Glutamatergic neuron (in vitro differentiated cells): ENCODE measurements around the gene ZNF618. TPM values are rescaled to one million over a fixed set of nuclear protein-coding genes. Genes with fewer than 3 reads are reported as not detected.
A peak's percentile ranks its signal among the peaks of the same experiment; 100 is the strongest.

Experiments used
- DNase-seq: peaks from one replicate; pipeline ENCODE4 v3.0.0; 2022
- H3K27ac Mint-ChIP-seq: one replicate; pipeline ENCODE4 v1.8.0; 2020; ENCODE audit warnings: mild to moderate bottlenecking, mixed read lengths, inconsistent platforms; ENCODE audit not compliant: unreplicated experiment
- H3K27me3 Mint-ChIP-seq: one replicate; pipeline ENCODE4 v1.8.0; 2020; ENCODE audit warnings: mild to moderate bottlenecking, moderate library complexity, mixed read lengths, inconsistent platforms; ENCODE audit not compliant: unreplicated experiment
- H3K36me3 Mint-ChIP-seq: one replicate; pipeline ENCODE4 v1.8.0; 2020; ENCODE audit warnings: mild to moderate bottlenecking, mixed read lengths, inconsistent platforms; ENCODE audit not compliant: unreplicated experiment
- H3K4me1 Mint-ChIP-seq: one replicate; pipeline ENCODE4 v1.8.0; 2020; ENCODE audit warnings: mild to moderate bottlenecking, low read depth, mixed read lengths, inconsistent platforms; ENCODE audit not compliant: unreplicated experiment
- H3K4me3 Mint-ChIP-seq: one replicate; pipeline ENCODE4 v1.8.0; 2020; ENCODE audit warnings: mild to moderate bottlenecking, mixed read lengths, inconsistent platforms; ENCODE audit not compliant: unreplicated experiment
- H3K9me3 Mint-ChIP-seq: one replicate; pipeline ENCODE4 v1.8.0; 2020; ENCODE audit warnings: mild to moderate bottlenecking, moderate library complexity, mixed read lengths, inconsistent platforms; ENCODE audit not compliant: unreplicated experiment
- total RNA-seq: library from RNA; stranded (reverse); fragmentation: NEBNext Ultra II Directional; extraction: Animal tissue kit (Norgen Biotek cat#: 25700); gene quantifications from one replicate; pipeline ENCODE4 v1.2.1, GENCODE V29; 2021; ENCODE audit not compliant: unreplicated experiment
- TF ChIP-seq, protein P1 (sequence below): fragments of 200-600 bp; sonication (generic); IDR thresholded peaks from one replicate; pipeline ENCODE4 v1.5.0; 2021; ENCODE audit not compliant: partially characterized antibody, unreplicated experiment

ZNF618 gene
- total RNA-seq, 1 donor from 2014 or later, result 114 TPM

DNA sequence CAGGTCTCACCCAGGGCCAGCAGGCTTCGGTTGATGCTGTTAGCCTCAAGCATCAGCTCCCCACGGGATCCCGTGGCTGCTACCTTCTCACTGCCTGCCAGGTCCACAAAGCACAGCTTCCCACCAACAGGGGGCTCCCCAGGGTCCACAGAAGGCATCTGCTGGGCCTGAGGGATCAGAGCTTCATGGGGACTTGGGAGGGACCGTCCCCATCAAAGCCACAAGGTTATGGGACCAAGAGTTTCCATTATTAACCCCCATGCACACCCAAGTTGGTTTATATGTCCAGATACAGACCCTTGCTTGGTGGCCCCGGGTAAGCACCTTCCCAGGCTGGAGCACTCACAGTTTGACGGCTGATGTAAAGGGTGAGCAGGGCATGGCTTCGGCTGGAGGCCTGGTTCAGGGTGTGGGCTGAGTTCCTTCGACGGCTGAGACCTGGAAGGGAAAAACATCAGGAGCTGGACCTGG, 220.0 kb downstream of the ZNF618 start:
- H3K9me3 Mint-ChIP-seq, result peaks cover 6% of the 10 kb centered on the region
- no peak overlapping the region for H3K27ac Mint-ChIP-seq
- TF ChIP-seq, protein P1, sequence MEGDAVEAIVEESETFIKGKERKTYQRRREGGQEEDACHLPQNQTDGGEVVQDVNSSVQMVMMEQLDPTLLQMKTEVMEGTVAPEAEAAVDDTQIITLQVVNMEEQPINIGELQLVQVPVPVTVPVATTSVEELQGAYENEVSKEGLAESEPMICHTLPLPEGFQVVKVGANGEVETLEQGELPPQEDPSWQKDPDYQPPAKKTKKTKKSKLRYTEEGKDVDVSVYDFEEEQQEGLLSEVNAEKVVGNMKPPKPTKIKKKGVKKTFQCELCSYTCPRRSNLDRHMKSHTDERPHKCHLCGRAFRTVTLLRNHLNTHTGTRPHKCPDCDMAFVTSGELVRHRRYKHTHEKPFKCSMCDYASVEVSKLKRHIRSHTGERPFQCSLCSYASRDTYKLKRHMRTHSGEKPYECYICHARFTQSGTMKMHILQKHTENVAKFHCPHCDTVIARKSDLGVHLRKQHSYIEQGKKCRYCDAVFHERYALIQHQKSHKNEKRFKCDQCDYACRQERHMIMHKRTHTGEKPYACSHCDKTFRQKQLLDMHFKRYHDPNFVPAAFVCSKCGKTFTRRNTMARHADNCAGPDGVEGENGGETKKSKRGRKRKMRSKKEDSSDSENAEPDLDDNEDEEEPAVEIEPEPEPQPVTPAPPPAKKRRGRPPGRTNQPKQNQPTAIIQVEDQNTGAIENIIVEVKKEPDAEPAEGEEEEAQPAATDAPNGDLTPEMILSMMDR, result no peak
- no peaks in the 10 kb centered on the region for H3K36me3 Mint-ChIP-seq
- peaks cover 5% of the 10 kb centered on the region for H3K27me3 Mint-ChIP-seq
- no peak for DNase-seq
- peaks cover 3% of the 10 kb centered on the region for H3K4me1 Mint-ChIP-seq
- H3K4me3 Mint-ChIP-seq, result peak overlapping the region; percentile 35

DNA sequence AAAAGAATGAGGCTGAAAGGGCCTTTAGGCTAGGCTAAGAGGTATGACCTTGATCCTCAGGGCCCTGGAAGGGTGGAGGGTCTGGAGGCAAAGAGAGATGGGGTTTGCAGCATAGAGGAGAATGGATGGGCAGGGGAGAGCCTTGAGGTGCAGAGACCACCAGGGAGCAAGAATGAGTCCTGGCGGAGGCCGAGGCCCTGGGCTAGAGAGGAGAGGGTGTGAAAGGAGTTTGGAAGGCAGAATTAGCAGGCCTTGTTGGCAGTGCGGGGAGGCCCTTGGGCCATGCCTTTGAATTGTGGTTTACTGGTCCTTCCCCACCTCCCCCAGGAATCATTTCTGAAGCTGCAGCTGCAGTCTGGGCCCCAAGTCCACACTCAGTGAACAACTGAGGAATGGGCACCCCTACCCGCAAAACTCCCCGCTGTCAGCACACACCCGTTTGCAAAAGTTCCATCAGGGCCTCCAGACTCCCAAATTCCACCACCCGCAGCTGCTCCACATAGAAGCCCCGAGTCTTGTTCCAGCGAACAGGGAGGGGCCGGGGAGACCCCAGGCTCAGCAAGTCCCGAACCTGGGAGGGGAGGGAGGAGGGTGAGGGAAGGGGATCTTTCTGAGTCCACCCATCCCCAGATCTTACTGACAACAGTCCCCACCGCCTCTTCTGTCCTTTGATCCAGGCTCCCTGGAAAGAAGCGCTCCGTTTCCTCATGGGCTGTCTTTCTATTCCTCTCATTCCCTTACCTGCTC, 220.9 kb downstream of the ZNF618 start:
- H3K4me3 Mint-ChIP-seq, result peak overlapping the region; percentile 61
- TF ChIP-seq, protein P1, result no peak
- H3K9me3 Mint-ChIP-seq, result peaks cover 10% of the 10 kb centered on the region
- H3K27ac Mint-ChIP-seq, result no peak overlapping the region
- H3K36me3 Mint-ChIP-seq, result peaks cover 5% of the 10 kb centered on the region
- DNase-seq, result no peak
- peaks cover 5% of the 10 kb centered on the region for H3K27me3 Mint-ChIP-seq
- H3K4me1 Mint-ChIP-seq, result peaks cover 3% of the 10 kb centered on the region

DNA sequence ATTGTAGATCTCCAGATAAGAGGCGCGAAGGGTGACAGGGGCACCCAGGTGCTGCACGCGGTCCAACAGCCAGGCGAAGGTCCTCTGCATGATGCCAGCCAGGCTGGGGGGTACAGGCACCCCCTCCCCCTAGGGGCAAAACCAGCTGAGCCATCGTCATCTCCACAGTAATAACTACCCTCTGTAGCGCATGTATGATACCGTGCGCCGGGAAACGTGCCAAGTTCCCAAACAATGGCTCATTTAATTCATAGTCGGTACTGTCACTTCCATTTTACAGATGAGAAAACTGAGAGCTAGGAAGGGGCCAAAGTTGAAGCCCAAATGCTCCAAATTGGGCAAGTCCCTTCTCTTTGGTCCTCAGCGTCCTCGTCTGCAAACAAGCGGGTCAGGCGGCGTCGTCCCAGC, 221.5 kb downstream of the ZNF618 start:
- H3K4me1 Mint-ChIP-seq, result peaks cover 3% of the 10 kb centered on the region
- H3K9me3 Mint-ChIP-seq, result peaks cover 12% of the 10 kb centered on the region
- no peak overlapping the region for H3K27ac Mint-ChIP-seq

DNA sequence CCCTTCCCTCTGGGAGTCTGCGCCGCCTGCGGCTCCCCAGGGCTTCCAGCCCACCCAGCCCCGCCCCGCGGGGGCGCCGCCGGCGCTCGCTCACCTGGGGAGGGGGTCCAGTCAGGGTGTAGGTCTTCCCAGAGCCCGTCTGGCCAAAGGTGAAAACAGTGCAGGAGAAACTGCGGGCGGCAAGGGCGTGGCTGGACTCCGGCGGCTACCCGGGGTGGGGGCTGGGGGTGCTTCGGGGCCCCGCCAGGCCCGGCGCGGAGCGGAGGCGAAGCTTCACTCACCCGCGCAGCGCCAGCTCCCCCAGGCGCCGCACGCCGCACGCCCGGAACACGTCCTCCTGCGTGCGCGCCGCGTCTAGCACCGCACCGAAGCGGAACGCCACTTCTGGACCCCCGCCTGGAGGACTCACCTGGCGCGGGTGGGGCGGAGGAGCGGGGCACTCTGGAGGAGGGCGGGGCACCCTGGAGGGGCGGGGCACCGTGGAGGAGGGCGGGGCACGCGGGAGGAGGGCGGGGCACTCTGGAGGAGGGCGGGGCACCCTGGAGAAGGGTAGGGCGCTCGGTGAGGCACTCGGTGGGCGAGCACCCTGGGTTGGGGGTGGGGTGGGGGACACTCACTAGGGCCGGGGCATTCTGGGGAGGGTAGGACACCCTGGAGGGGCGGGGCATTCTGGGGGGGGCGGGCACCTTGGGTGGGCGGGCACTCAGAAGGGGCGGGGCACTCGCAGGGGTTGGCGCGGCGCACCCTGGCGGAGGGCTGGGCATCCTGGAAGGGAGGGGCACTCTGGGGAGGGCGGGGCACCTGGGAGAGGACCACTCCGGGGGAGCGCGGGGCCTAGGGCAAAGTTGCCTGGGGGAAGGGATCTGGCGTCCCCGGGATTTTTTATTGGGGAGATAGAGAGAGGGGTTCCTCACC, 222.2 kb downstream of the ZNF618 start:
- TF ChIP-seq, protein P1, result no peak
- DNase-seq, result peak; percentile 73
- Mint-ChIP-seq H3K4me1 (peaks cover 3% of the 10 kb centered on the region), H3K4me3 (peak overlapping the region; percentile 68), H3K27ac (no peak overlapping the region), H3K36me3 (peaks cover 10% of the 10 kb centered on the region), H3K27me3 (peaks cover 3% of the 10 kb centered on the region), H3K9me3 (peaks cover 13% of the 10 kb centered on the region)

More for the DNA sequence above, 221.5 kb downstream of the ZNF618 start:
- Mint-ChIP-seq H3K4me3 (peak overlapping the region; percentile 61), H3K36me3 (peaks cover 8% of the 10 kb centered on the region), H3K27me3 (peaks cover 5% of the 10 kb centered on the region)
- TF ChIP-seq, protein P1, result no peak
- DNase-seq, result no peak
